WTC11 (cell line): Measurements from ENCODE around the gene SORL1. TPM values are rescaled to one million over a fixed set of nuclear protein-coding genes. Genes with fewer than 3 reads are reported as not detected.
"Not testable (repeated sequence)": the region's sequence is repeated elsewhere in the genome, so short reads cannot be mapped to it uniquely, and the experiment has no call there.

ENCODE experiments used
- ATAC-seq: fragments of 200-7000 bp; cut with Tn5 transposase; 2 replicates; pipeline ENCODE4 v1.10.0; 2021; ENCODE audit warnings: mild to moderate bottlenecking, moderate library complexity
- CTCF ChIA-PET: fragments of 300-600 bp; sonication (Branson Sonifier 250); formaldehyde crosslinking; loops from one replicate; lab custom pipeline; 2021; ENCODE audit warnings: antibody characterized with exemption; lab: Charles Lee
- POLR2A ChIA-PET: fragments of 350-600 bp; sonication (Branson Sonifier 250); formaldehyde crosslinking; loops from one replicate; lab custom pipeline; 2021; ENCODE audit warnings: antibody characterized with exemption; lab: Charles Lee
- DNase-seq: peaks from one replicate; pipeline ENCODE4 v3.0.0; 2021; ENCODE audit warnings: low spot score
- H3K27ac Mint-ChIP-seq: 2 replicates; pipeline ENCODE4 v1.8.0; 2021; ENCODE audit warnings: mixed read lengths
- H3K27me3 Mint-ChIP-seq: 2 replicates; pipeline ENCODE4 v1.8.0; 2021; ENCODE audit warnings: low read depth, mild to moderate bottlenecking, moderate library complexity, mixed read lengths
- H3K36me3 Mint-ChIP-seq: 2 replicates; pipeline ENCODE4 v1.8.0; 2021; ENCODE audit warnings: mixed read lengths
- H3K4me1 Mint-ChIP-seq: 2 replicates; pipeline ENCODE4 v1.8.0; 2022; ENCODE audit warnings: mixed read lengths
- H3K4me3 Mint-ChIP-seq: 2 replicates; pipeline ENCODE4 v1.8.0; 2021; ENCODE audit warnings: mild to moderate bottlenecking, moderate library complexity, mixed read lengths
- H3K9me3 Mint-ChIP-seq: 2 replicates; pipeline ENCODE4 v1.8.0; 2021; ENCODE audit warnings: mixed read lengths
- CBFB ChIP-seq: sonication (generic); formaldehyde crosslinking; IDR thresholded peaks from 2 replicates; pipeline ENCODE4 v1.8.1; 2022; ENCODE audit warnings: mild to moderate bottlenecking, low read depth, missing genetic modification reagents
- FOXJ3 ChIP-seq: sonication (generic); formaldehyde crosslinking; IDR thresholded peaks from 2 replicates; pipeline ENCODE4 v1.9.0; 2021; ENCODE audit warnings: missing genetic modification reagents, mild to moderate bottlenecking, borderline replicate concordance
- IRF2 ChIP-seq: sonication (generic); formaldehyde crosslinking; IDR thresholded peaks from 2 replicates; pipeline ENCODE4 v1.8.0; 2022; ENCODE audit warnings: low read depth, missing genetic modification reagents, borderline replicate concordance
- JUN ChIP-seq: sonication (generic); formaldehyde crosslinking; IDR thresholded peaks from 2 replicates; pipeline ENCODE4 v1.8.0; 2023; ENCODE audit warnings: mild to moderate bottlenecking, missing genetic modification reagents
- MXD4 ChIP-seq: fragments of 250-450 bp; sonication (Bioruptor Pico); IDR thresholded peaks from 2 replicates; pipeline ENCODE4 v1.8.0; 2021; ENCODE audit warnings: mild to moderate bottlenecking, moderate library complexity, borderline replicate concordance
- NR3C1 ChIP-seq: sonication (generic); formaldehyde crosslinking; conservative IDR thresholded peaks from 2 replicates; pipeline ENCODE4 v1.8.1; 2023; ENCODE audit warnings: low read depth, mild to moderate bottlenecking, missing genetic modification reagents
- TEAD4 ChIP-seq: sonication (generic); formaldehyde crosslinking; IDR thresholded peaks from 2 replicates; pipeline ENCODE4 v1.8.0; 2022; ENCODE audit warnings: mild to moderate bottlenecking, missing genetic modification reagents
- ZNF317 ChIP-seq: sonication (generic); formaldehyde crosslinking; IDR thresholded peaks from 2 replicates; pipeline ENCODE4 v1.8.1; 2023; ENCODE audit warnings: low read depth, mild to moderate bottlenecking, moderate library complexity, missing genetic modification reagents, borderline replicate concordance
- ZNF396 ChIP-seq: fragments of 250-450 bp; sonication (Bioruptor Pico); IDR thresholded peaks from 2 replicates; pipeline ENCODE4 v1.8.0; 2021; ENCODE audit warnings: mild to moderate bottlenecking, moderate library complexity, borderline replicate concordance
- ZNF416 ChIP-seq: fragments of 250-450 bp; sonication (Bioruptor Pico); IDR thresholded peaks from 2 replicates; pipeline ENCODE4 v1.9.0; 2021; ENCODE audit warnings: mild to moderate bottlenecking, inconsistent platforms
- total RNA-seq: library from RNA; stranded (reverse); gene quantifications from 3 replicates; pipeline ENCODE4 v1.2.3, GENCODE V29; 2021
- TF ChIP-seq, protein P1 (sequence below): sonication (generic); formaldehyde crosslinking; IDR thresholded peaks from 2 replicates; pipeline ENCODE4 v1.8.1; 2023; ENCODE audit warnings: mild to moderate bottlenecking, missing genetic modification reagents
- TF ChIP-seq, protein P2 (sequence below): fragments of 200-600 bp; IDR thresholded peaks from 2 replicates; pipeline ENCODE4 v1.8.0; 2022; ENCODE audit warnings: antibody characterized with exemption
- TF ChIP-seq, protein P3 (sequence below): sonication (generic); formaldehyde crosslinking; IDR thresholded peaks from 2 replicates; pipeline ENCODE4 v1.8.0; 2022; ENCODE audit warnings: mild to moderate bottlenecking, missing genetic modification reagents
- TF ChIP-seq, protein P4 (sequence below): sonication (generic); formaldehyde crosslinking; conservative IDR thresholded peaks from 2 replicates; pipeline ENCODE4 v1.8.1; 2023; ENCODE audit warnings: mild to moderate bottlenecking, low read depth, missing genetic modification reagents, moderate library complexity
- TF ChIP-seq, protein P5 (sequence below): sonication (generic); formaldehyde crosslinking; IDR thresholded peaks from 2 replicates; pipeline ENCODE4 v1.8.0; 2022; ENCODE audit warnings: missing genetic modification reagents

SORL1 gene
- total RNA-seq, 1 experiment from 2014 or later, result 87.1 TPM

DNA sequence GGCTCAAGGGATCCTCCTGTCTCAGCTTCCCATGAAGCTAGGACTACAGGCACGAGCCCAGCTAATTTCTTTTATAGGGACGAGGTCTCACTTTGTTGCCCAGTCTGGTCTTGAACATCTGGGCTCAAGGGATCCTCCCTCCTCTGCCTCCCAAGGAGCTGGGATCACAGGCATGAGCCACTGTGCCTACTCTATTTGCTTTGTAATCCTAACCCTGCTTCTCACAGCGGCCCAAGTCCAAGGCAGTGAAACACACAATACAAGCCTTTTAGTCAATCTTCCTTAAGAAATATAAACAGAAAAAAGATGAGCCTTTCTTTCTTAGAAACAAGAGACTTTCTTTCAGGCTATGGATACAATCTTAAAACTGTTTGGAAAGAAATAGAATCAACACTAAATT is 115.9 kb downstream of the SORL1 start:
- Mint-ChIP-seq H3K9me3 (peaks cover 14% of the 10 kb centered on the region), H3K36me3 (peaks cover 59% of the 10 kb centered on the region), H3K27me3 (no peaks in the 10 kb centered on the region), H3K27ac (no peak overlapping the region), H3K4me3 (no peak overlapping the region), H3K4me1 (peaks cover 20% of the 10 kb centered on the region)
- TF ChIP-seq ZNF416 (CRISPR knock-in tag) (no peak), ZNF396 (CRISPR knock-in tag) (no peak), FOXJ3 (CRISPR knock-in tag) (no peak), IRF2 (CRISPR knock-in tag) (no peak), CBFB (no peak), ZNF317 (CRISPR knock-in tag) (no peak)
- TF ChIP-seq, protein P1, sequence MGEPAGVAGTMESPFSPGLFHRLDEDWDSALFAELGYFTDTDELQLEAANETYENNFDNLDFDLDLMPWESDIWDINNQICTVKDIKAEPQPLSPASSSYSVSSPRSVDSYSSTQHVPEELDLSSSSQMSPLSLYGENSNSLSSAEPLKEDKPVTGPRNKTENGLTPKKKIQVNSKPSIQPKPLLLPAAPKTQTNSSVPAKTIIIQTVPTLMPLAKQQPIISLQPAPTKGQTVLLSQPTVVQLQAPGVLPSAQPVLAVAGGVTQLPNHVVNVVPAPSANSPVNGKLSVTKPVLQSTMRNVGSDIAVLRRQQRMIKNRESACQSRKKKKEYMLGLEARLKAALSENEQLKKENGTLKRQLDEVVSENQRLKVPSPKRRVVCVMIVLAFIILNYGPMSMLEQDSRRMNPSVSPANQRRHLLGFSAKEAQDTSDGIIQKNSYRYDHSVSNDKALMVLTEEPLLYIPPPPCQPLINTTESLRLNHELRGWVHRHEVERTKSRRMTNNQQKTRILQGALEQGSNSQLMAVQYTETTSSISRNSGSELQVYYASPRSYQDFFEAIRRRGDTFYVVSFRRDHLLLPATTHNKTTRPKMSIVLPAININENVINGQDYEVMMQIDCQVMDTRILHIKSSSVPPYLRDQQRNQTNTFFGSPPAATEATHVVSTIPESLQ (CRISPR knock-in tag), result no peak
- ATAC-seq (no peak), DNase-seq (no peak)
- ChIA-PET POLR2A (interaction anchor here (0.5 kb wide), 1 partner anchor 14 kb away, joined by 3 read pairs; no protein-coding TSS in a partner anchor), CTCF (no interaction called here)

DNA sequence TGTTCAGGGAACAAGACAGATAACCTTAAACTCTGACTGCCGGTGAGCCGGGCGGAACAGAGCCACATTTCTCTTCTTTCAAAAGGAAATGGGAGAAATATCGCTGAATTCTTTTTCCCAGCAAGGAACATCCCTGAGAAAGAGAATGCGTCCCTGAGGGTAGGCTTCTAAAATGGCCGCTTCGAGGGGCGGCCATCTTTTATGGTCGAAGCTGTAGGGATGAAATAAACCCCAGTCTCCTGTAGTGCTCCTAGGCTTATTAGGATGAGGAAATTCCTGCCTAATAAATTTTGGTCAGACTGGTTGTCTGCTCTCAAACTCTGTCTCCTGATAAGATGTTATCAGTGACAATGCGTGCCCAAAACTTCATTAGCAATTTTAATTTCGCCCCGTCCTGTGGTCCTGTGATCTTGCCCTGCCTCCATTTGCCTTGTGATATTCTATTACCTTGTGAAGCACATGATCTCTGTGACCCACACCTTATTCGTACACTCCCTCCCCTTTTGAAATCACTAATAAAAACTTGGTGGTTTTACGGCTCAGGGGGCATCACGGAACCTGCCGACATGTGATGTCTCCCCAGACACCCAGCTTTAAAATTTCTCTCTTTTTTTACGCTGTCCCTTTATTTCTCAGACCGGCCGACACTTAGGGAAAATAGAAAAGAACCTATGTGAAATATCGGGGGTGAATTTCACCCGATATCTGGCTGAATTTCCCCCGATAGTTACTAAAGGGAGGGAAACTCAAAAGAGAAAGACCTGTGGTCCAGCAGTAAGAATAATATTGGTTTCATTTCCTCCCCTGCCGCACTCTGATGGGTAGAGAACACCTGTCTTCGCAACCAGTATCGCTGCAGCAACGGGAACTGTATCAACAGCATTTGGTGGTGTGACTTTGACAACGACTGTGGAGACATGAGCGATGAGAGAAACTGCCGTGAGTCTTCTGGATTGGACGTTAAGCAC is 117.5 kb downstream of the SORL1 start:
- H3K4me3 Mint-ChIP-seq, ATAC-seq, DNase-seq, H3K27me3 Mint-ChIP-seq, POLR2A ChIA-PET: not testable (repeated sequence)
- peaks cover 14% of the 10 kb centered on the region for H3K9me3 Mint-ChIP-seq
- CTCF ChIA-PET, result interaction anchor here (0.5 kb wide), 1 partner anchor 209 kb away, joined by 3 read pairs; no protein-coding TSS in a partner anchor
- peaks cover 10% of the 10 kb centered on the region for H3K4me1 Mint-ChIP-seq
- H3K36me3 Mint-ChIP-seq, result peaks cover 69% of the 10 kb centered on the region
- peak overlapping the region; percentile 65; the same call in 1 of the 2 replicates for H3K27ac Mint-ChIP-seq

DNA sequence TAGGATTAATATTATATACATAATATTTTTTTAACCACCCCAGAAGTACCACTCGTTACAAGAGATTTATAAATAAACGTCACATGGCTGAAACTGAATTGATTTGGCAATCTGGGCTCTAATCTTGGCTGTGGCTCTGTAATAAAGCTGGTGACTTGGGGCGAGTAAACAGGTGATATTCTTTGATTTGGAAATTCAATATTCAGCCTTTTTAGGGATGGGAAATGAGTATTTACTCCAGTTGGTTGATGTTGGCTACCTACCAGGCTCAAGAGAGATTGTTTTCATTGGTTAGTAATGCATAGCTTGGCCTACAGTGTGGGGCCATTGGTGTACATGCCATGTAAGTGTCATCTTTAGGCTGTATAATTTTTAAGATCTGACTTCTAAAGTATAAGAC is 118.3 kb downstream of the SORL1 start:
- CTCF ChIA-PET, result no interaction called here
- no peaks in the 10 kb centered on the region for H3K27me3 Mint-ChIP-seq
- no peak overlapping the region for H3K4me3 Mint-ChIP-seq
- peaks cover 74% of the 10 kb centered on the region for H3K36me3 Mint-ChIP-seq
- peaks cover 10% of the 10 kb centered on the region for H3K4me1 Mint-ChIP-seq
- POLR2A ChIA-PET, result no interaction called here
- DNase-seq (no peak), ATAC-seq (no peak)
- peaks cover 14% of the 10 kb centered on the region for H3K9me3 Mint-ChIP-seq
- TF ChIP-seq NR3C1 (CRISPR knock-in tag), result no peak
- TF ChIP-seq, protein P2, sequence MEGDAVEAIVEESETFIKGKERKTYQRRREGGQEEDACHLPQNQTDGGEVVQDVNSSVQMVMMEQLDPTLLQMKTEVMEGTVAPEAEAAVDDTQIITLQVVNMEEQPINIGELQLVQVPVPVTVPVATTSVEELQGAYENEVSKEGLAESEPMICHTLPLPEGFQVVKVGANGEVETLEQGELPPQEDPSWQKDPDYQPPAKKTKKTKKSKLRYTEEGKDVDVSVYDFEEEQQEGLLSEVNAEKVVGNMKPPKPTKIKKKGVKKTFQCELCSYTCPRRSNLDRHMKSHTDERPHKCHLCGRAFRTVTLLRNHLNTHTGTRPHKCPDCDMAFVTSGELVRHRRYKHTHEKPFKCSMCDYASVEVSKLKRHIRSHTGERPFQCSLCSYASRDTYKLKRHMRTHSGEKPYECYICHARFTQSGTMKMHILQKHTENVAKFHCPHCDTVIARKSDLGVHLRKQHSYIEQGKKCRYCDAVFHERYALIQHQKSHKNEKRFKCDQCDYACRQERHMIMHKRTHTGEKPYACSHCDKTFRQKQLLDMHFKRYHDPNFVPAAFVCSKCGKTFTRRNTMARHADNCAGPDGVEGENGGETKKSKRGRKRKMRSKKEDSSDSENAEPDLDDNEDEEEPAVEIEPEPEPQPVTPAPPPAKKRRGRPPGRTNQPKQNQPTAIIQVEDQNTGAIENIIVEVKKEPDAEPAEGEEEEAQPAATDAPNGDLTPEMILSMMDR, result no peak
- TF ChIP-seq, protein P3, sequence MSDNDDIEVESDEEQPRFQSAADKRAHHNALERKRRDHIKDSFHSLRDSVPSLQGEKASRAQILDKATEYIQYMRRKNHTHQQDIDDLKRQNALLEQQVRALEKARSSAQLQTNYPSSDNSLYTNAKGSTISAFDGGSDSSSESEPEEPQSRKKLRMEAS (CRISPR knock-in tag), result no peak
- no peak overlapping the region for H3K27ac Mint-ChIP-seq

DNA sequence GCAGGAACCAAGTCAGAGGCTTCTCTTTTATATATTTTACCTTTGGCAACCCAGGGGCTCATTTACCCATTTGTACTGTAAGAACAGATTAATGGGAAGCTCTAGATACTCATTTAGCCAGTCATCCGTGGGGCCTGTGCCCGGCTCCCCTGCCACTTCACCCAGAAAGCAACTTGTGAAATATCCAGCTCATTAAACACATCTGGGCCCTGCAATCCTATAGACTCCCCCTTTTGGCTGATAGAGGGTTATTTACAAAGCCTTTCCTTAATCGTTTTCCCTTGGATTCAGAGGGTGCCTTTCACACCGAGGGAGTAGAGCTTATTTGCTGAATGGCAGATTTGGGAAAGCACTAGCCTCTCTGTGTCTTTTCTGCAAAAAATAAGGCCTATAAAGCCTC is 119.4 kb downstream of the SORL1 start:
- ATAC-seq, result no peak; the same call in 1 of the 2 replicates
- POLR2A ChIA-PET, result no interaction called here
- no peak overlapping the region for H3K27ac Mint-ChIP-seq
- no peak for DNase-seq
- peaks cover 76% of the 10 kb centered on the region for H3K36me3 Mint-ChIP-seq
- CTCF ChIA-PET, result interaction anchor here (0.6 to 1.4 kb wide), 4 partner anchors 20 to 144 kb away, joined by 3 to 4 read pairs (median 4); no protein-coding TSS in a partner anchor
- no peak overlapping the region for H3K4me3 Mint-ChIP-seq
- H3K4me1 Mint-ChIP-seq, result peaks cover 10% of the 10 kb centered on the region
- H3K9me3 Mint-ChIP-seq, result peaks cover 14% of the 10 kb centered on the region
- no peaks in the 10 kb centered on the region for H3K27me3 Mint-ChIP-seq
- TF ChIP-seq, protein P3 (CRISPR knock-in tag), result no peak
- TF ChIP-seq JUN (CRISPR knock-in tag) (no peak), MXD4 (CRISPR knock-in tag) (no peak), ZNF416 (CRISPR knock-in tag) (no peak), TEAD4 (CRISPR knock-in tag) (no peak)
- TF ChIP-seq, protein P4, sequence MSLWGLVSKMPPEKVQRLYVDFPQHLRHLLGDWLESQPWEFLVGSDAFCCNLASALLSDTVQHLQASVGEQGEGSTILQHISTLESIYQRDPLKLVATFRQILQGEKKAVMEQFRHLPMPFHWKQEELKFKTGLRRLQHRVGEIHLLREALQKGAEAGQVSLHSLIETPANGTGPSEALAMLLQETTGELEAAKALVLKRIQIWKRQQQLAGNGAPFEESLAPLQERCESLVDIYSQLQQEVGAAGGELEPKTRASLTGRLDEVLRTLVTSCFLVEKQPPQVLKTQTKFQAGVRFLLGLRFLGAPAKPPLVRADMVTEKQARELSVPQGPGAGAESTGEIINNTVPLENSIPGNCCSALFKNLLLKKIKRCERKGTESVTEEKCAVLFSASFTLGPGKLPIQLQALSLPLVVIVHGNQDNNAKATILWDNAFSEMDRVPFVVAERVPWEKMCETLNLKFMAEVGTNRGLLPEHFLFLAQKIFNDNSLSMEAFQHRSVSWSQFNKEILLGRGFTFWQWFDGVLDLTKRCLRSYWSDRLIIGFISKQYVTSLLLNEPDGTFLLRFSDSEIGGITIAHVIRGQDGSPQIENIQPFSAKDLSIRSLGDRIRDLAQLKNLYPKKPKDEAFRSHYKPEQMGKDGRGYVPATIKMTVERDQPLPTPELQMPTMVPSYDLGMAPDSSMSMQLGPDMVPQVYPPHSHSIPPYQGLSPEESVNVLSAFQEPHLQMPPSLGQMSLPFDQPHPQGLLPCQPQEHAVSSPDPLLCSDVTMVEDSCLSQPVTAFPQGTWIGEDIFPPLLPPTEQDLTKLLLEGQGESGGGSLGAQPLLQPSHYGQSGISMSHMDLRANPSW, result no peak
- TF ChIP-seq, protein P5, sequence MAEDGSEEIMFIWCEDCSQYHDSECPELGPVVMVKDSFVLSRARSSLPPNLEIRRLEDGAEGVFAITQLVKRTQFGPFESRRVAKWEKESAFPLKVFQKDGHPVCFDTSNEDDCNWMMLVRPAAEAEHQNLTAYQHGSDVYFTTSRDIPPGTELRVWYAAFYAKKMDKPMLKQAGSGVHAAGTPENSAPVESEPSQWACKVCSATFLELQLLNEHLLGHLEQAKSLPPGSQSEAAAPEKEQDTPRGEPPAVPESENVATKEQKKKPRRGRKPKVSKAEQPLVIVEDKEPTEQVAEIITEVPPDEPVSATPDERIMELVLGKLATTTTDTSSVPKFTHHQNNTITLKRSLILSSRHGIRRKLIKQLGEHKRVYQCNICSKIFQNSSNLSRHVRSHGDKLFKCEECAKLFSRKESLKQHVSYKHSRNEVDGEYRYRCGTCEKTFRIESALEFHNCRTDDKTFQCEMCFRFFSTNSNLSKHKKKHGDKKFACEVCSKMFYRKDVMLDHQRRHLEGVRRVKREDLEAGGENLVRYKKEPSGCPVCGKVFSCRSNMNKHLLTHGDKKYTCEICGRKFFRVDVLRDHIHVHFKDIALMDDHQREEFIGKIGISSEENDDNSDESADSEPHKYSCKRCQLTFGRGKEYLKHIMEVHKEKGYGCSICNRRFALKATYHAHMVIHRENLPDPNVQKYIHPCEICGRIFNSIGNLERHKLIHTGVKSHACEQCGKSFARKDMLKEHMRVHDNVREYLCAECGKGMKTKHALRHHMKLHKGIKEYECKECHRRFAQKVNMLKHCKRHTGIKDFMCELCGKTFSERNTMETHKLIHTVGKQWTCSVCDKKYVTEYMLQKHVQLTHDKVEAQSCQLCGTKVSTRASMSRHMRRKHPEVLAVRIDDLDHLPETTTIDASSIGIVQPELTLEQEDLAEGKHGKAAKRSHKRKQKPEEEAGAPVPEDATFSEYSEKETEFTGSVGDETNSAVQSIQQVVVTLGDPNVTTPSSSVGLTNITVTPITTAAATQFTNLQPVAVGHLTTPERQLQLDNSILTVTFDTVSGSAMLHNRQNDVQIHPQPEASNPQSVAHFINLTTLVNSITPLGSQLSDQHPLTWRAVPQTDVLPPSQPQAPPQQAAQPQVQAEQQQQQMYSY (CRISPR knock-in tag), result no peak
